22Rv1 (cell line): ENCODE results near the gene FAM184A.
A peak's percentile ranks its signal among the peaks of the same experiment; 100 is the strongest.
"Not testable (repeated sequence)": the region's sequence is repeated elsewhere in the genome, so short reads cannot be mapped to it uniquely, and the experiment has no call there.

Experiments
- H3K27ac ChIP-seq: fragments of 450-650 bp; 2 replicates; pipeline ENCODE4 v1.5.1; 2017
- ZFX ChIP-seq: fragments of 450-650 bp; IDR thresholded peaks from 2 replicates; pipeline ENCODE4 v1.6.1; 2017; ENCODE audit warnings: antibody characterized with exemption, borderline replicate concordance
- TF ChIP-seq, protein P1 (sequence below): fragments of 450-650 bp; IDR thresholded peaks from 2 replicates; pipeline ENCODE4 v1.5.1; 2017; ENCODE audit warnings: mild to moderate bottlenecking

FAM184A gene

DNA sequence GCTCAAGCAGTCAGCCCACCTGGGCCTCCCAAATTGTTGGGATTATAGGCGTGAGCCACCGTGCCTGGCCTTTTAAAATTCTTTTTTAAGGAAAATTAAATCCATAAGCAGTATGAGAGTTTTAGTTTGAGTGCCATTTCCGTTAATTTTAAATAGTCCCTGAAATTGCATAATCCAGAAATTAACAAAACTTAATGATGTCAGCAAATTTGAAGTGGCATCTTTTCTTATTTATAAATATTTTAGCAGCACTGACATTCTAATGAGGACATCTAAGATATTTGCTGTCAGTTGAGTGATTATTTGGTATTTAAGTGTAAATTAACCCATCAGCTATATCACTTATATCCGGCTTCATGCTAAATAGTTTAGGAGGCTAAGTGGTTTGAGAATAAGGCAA is 42.9 kb upstream of the FAM184A start:
- TF ChIP-seq ZFX: no peak
- TF ChIP-seq, protein P1, sequence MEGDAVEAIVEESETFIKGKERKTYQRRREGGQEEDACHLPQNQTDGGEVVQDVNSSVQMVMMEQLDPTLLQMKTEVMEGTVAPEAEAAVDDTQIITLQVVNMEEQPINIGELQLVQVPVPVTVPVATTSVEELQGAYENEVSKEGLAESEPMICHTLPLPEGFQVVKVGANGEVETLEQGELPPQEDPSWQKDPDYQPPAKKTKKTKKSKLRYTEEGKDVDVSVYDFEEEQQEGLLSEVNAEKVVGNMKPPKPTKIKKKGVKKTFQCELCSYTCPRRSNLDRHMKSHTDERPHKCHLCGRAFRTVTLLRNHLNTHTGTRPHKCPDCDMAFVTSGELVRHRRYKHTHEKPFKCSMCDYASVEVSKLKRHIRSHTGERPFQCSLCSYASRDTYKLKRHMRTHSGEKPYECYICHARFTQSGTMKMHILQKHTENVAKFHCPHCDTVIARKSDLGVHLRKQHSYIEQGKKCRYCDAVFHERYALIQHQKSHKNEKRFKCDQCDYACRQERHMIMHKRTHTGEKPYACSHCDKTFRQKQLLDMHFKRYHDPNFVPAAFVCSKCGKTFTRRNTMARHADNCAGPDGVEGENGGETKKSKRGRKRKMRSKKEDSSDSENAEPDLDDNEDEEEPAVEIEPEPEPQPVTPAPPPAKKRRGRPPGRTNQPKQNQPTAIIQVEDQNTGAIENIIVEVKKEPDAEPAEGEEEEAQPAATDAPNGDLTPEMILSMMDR: no peak
- H3K27ac ChIP-seq: no peak overlapping the region

DNA sequence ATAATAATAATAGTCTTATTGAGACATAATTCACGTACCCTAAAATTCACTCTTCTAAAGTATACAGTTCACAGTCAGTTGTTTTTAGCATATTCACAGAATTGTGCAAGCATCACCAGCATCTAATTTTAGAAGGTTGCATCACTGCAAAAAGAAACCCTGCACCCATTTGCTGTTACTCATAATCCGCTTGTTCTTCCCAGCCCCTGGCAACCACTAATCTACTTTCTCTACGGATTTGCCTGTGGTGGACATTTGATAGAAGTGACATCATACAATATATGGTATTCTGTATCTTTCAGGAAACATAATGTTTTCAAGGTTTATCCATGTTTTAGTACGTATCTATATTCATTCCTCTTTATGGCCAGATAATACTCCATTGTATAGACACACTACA is 41.5 kb upstream of the FAM184A start:
- H3K27ac ChIP-seq: no peak overlapping the region
- TF ChIP-seq ZFX: no peak
- TF ChIP-seq, protein P1: no peak

DNA sequence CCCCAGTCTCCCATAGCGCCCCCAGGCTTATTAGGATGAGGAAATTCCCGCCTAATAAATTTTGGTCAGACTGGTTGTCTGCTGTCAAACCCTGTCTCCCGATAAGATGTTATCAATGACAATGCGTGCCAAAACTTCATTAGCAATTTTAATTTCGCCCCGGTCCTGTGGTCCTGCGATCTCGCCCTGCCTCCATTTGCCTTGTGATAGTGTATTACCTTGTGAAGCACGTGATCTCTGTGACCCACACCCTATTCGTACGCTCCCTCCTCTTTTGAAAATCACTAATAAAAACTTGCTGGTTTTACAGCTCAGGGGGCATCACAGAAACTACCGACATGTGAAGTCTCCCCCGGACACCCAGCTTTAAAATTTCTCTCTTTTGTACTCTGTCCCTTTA is 40.6 kb upstream of the FAM184A start:
- H3K27ac ChIP-seq: not testable (repeated sequence)

DNA sequence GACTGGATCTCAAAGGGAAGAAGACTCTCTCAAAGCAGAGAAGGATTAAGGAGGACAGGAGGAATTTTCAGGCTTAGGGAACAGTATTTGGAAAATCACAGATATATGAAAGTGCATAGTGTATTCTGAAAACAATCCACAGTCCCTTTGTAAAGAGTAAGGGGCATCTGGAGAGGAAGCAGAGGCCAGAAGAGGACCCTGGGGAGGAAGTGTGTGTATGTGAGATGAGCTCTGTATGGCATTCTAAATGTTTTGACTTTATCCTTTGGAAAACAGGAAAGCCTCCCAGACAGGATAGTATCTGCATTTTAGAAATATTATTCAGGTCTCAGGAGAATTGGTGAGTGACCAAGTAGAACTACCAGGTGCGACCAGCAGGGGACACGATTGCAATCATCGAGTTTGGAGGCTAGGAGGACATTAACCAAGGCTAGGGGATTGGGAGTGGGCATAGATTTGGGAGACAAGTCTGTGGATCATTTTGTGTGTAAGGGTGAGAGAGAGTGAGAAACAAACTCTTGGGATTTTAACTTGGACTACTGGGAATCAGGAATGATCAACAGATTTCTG is 38.3 kb upstream of the FAM184A start:
- no peak overlapping the region for H3K27ac ChIP-seq
- TF ChIP-seq, protein P1: peak; percentile 35
- TF ChIP-seq ZFX: no peak

DNA sequence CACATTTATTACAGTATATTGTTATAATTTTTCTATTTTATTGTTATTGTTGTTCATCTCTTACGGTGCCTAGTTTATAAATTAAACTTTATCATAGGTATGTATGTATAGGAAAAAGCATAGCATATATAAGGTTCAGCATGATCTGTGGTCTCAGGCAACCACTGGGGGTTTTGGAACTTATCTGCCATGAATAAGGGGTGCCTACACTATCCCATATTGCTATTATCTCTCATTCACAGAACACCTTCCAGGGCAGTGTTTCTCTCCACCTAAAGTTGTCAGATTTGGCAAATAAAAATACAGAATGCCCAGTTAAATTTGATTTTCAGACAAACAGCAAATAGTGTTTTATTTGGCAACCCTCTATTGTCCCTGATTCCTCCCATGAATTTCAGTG is 35.5 kb upstream of the FAM184A start:
- no peak for TF ChIP-seq ZFX
- TF ChIP-seq, protein P1: no peak
- H3K27ac ChIP-seq: no peak overlapping the region

DNA sequence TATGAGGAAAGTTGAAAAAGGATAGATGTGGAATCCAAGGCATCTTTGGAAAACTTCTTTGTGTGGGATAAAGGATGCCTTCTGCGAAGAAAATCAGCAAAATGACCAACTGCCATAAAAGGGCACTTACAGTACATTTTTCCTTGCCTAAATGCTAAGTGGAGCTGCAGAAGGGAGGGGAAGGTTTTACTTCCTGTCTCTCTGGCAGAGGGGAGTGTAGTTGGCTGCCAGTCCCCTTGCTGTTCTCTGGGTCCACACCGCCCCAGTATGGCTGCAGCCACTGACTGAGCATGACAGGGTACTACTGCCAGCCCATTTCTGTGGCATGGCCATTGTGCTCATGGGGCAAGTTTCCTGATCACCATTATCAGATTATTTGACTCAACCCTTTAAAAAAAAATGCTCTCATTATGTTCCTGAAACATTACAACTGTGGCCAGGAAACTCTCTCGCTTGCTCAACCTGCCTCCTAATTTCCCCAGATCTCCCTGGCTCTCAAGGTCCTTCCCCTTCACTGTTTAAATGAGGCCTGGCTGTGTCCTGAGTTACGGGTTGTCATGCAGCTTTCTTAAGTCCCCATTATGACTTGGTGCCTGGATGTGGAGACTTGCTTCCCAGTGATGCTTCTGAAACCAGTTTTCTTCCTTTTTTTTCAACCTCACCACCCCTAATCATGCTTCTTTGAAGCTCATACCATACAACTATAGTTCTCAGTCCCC is 34.5 kb upstream of the FAM184A start:
- TF ChIP-seq, protein P1: no peak
- TF ChIP-seq ZFX: no peak
- H3K27ac ChIP-seq: no peak overlapping the region

DNA sequence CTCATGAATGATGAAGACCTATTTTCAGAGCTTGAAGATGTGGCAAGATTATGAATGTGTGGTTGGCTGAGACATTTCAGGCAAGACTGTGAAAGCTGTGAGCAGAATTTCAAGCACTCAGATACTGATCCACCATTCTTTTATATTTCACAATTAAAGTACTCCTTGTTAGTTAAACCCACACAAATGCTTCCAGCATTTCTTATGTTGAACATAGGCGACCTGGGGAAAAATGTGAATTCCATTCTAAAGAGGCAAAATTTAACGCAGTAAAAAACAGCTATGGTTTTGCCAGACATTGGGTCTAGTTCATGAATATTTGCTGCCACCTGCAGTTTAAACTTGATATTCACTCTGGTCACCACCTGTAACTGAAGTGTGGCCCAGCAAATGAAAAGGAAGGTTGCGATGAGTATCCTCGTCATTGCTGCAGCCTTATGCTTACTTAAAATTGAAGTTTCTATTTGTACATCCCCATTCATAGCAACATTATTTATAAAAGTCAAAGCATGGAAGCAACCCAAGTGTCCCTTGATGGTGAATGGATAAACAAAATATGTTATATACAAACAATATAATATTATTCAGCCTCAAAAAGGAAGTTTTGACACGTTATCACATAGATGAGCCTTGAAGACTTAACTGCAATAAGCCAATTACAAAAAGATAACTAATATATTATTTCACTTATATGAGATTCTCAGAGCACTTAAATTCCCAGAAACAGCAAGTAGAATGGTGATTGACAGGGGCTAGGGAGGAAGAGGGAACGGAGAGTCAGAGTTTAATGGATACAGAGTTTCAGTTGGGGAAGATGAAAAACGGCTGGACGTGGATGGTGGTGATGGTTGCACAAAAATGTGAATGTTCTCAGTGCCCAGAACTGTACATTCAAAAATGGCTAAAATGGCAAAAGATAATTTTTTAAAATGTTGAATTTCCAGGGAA is 32.4 kb upstream of the FAM184A start:
- no peak overlapping the region for H3K27ac ChIP-seq
- TF ChIP-seq, protein P1: peak; percentile 75
- no peak for TF ChIP-seq ZFX
